Smooth muscle cell (in vitro differentiated cells): ENCODE data around the gene SHB. TPM values are rescaled to one million over a fixed set of nuclear protein-coding genes. Genes with fewer than 3 reads are reported as not detected.

Source experiments
- DNase-seq: peaks from one replicate; lab custom pipeline; 2025; ENCODE audit not compliant: unreplicated experiment; lab: John Stamatoyannopoulos, UW
- H2AFZ ChIP-seq: fragments of 200-600 bp; sonication (generic); 2 replicates; pipeline ENCODE4 v1.6.0; 2016; ENCODE audit warnings: antibody characterized with exemption, low read depth, mild to moderate bottlenecking
- H3F3A ChIP-seq: fragments of 200-600 bp; sonication (generic); 2 replicates; pipeline ENCODE4 v1.6.0; 2017; ENCODE audit warnings: antibody characterized with exemption, low read depth
- H3K27ac ChIP-seq: fragments of 200-600 bp; sonication (generic); 2 replicates; pipeline ENCODE4 v1.5.1; 2016; ENCODE audit warnings: low read depth, mild to moderate bottlenecking
- H3K27me3 ChIP-seq: fragments of 200-600 bp; sonication (generic); 2 replicates; pipeline ENCODE4 v1.6.1; 2016; ENCODE audit warnings: low read depth, mild to moderate bottlenecking
- H3K36me3 ChIP-seq: fragments of 200-600 bp; sonication (generic); 2 replicates; pipeline ENCODE4 v1.5.1; 2016; ENCODE audit warnings: low read depth
- H3K4me1 ChIP-seq: fragments of 200-600 bp; sonication (generic); 2 replicates; pipeline ENCODE4 v1.5.1; 2016; ENCODE audit warnings: low read depth
- H3K4me2 ChIP-seq: fragments of 200-600 bp; sonication (generic); 2 replicates; pipeline ENCODE4 v1.6.0; 2016; ENCODE audit warnings: mild to moderate bottlenecking
- H3K4me3 ChIP-seq: fragments of 200-600 bp; sonication (generic); 2 replicates; pipeline ENCODE4 v1.5.1; 2016; ENCODE audit warnings: mild to moderate bottlenecking
- H3K79me2 ChIP-seq: fragments of 200-600 bp; sonication (generic); 2 replicates; pipeline ENCODE4 v1.6.0; 2016; ENCODE audit warnings: low read depth, mild to moderate bottlenecking
- H3K9ac ChIP-seq: fragments of 200-600 bp; sonication (generic); 2 replicates; pipeline ENCODE4 v1.6.0; 2016; ENCODE audit warnings: low read depth
- H3K9me3 ChIP-seq: fragments of 200-600 bp; sonication (generic); replicated peaks from 2 replicates; pipeline ENCODE4 v1.5.1; 2016; ENCODE audit warnings: low read depth
- H4K20me1 ChIP-seq: fragments of 200-600 bp; sonication (generic); 2 replicates; pipeline ENCODE4 v1.6.0; 2016; ENCODE audit warnings: low read depth
- WGBS: methylation state at CpG from one replicate; pipeline ENCODE4 v1.1.7; 2016; ENCODE audit warnings: low lambda C conversion rate; 5-methylcytosine and 5-hydroxymethylcytosine counted together
- polyA plus RNA-seq: library from polyadenylated mRNA; unstranded; fragments of >200 nt; fragmentation: Nextera tagmentation; extraction: Ambion mirVana; gene quantifications from 2 replicates; pipeline ENCODE4 v1.2.1, GENCODE V29; 2016
- total RNA-seq: library from RNA; depleted of rRNA; stranded (reverse); fragments of >200 nt; gene quantifications from 2 replicates; pipeline ENCODE4 v1.2.3, GENCODE V29; 2014
- TF ChIP-seq, protein P1 (sequence below): fragments of 200-600 bp; sonication (generic); IDR thresholded peaks from 2 replicates; pipeline ENCODE4 v1.5.1; 2017; ENCODE audit warnings: borderline replicate concordance, mild to moderate bottlenecking, antibody characterized with exemption; ENCODE audit not compliant: insufficient read depth, poor library complexity, severe bottlenecking

SHB gene
- total and polyA plus RNA-seq, 2 experiments from 2014 or later = 16.4 to 32.4 TPM

DNA sequence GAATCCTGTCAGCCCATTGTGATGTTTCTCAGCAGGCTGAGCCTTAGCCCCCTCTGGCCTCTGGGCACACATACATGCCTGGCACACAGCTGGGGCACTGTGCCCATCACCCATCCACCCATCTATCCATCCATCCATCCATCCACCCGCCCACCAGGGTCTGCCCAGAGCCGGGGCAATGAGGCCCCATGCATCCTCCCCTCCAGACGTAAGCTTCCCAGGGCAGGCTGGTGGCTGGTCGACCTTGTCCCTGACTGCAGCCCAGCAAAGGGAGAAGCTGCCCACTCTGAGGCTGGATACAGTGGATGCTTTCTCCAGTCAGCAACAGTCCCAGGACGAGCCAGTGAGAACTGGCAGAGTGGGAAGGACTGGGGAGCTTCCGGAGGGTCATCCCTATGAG is 144.0 kb downstream of the SHB start:
- Histone ChIP-seq H2AFZ (no peak overlapping the region), H3K27ac (peak overlapping the region; percentile 27), H3K4me2 (no peak overlapping the region), H3K79me2 (peaks cover 17% of the 10 kb centered on the region), H3K4me3 (no peak overlapping the region), H3K4me1 (peaks cover 39% of the 10 kb centered on the region), H3K9ac (no peak overlapping the region), H3F3A (no peaks in the 10 kb centered on the region), H4K20me1 (peaks cover 12% of the 10 kb centered on the region), H3K9me3 (no peaks in the 10 kb centered on the region), H3K27me3 (no peaks in the 10 kb centered on the region), H3K36me3 (no peaks in the 10 kb centered on the region)
- TF ChIP-seq, protein P1, sequence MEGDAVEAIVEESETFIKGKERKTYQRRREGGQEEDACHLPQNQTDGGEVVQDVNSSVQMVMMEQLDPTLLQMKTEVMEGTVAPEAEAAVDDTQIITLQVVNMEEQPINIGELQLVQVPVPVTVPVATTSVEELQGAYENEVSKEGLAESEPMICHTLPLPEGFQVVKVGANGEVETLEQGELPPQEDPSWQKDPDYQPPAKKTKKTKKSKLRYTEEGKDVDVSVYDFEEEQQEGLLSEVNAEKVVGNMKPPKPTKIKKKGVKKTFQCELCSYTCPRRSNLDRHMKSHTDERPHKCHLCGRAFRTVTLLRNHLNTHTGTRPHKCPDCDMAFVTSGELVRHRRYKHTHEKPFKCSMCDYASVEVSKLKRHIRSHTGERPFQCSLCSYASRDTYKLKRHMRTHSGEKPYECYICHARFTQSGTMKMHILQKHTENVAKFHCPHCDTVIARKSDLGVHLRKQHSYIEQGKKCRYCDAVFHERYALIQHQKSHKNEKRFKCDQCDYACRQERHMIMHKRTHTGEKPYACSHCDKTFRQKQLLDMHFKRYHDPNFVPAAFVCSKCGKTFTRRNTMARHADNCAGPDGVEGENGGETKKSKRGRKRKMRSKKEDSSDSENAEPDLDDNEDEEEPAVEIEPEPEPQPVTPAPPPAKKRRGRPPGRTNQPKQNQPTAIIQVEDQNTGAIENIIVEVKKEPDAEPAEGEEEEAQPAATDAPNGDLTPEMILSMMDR = no peak
- no peak for DNase-seq
- WGBS = 84% methylated on average over 6 of the region's 6 CpGs

GRCh38 chr9:37924538-37924937 is 144.5 kb downstream of the SHB start:
- Histone ChIP-seq H3F3A (no peaks in the 10 kb centered on the region), H4K20me1 (peaks cover 12% of the 10 kb centered on the region), H3K9me3 (no peaks in the 10 kb centered on the region), H3K36me3 (no peaks in the 10 kb centered on the region), H3K27ac (no peak overlapping the region), H3K4me1 (peaks cover 41% of the 10 kb centered on the region), H3K79me2 (peaks cover 17% of the 10 kb centered on the region), H2AFZ (no peak overlapping the region), H3K9ac (no peak overlapping the region), H3K4me3 (no peak overlapping the region), H3K4me2 (no peak overlapping the region), H3K27me3 (no peaks in the 10 kb centered on the region)
- TF ChIP-seq, protein P1 = no peak
- no peak for DNase-seq

- Histone ChIP-seq H4K20me1 (peaks cover 12% of the 10 kb centered on the region), H3K36me3 (no peaks in the 10 kb centered on the region), H3K27ac (no peak overlapping the region), H3K27me3 (no peaks in the 10 kb centered on the region), H3F3A (no peaks in the 10 kb centered on the region), H3K4me2 (no peak overlapping the region), H3K9me3 (no peaks in the 10 kb centered on the region), H3K4me3 (no peak overlapping the region), H3K79me2 (peaks cover 17% of the 10 kb centered on the region), H2AFZ (no peak overlapping the region), H3K4me1 (peaks cover 43% of the 10 kb centered on the region), H3K9ac (no peak overlapping the region)
- TF ChIP-seq, protein P1 = no peak
- DNase-seq = no peak
- WGBS = 95% methylated on average over 25 of the region's 25 CpGs
Observed at GRCh38 chr9:37923796-37924427, 145.1 kb downstream of the SHB start.

DNA sequence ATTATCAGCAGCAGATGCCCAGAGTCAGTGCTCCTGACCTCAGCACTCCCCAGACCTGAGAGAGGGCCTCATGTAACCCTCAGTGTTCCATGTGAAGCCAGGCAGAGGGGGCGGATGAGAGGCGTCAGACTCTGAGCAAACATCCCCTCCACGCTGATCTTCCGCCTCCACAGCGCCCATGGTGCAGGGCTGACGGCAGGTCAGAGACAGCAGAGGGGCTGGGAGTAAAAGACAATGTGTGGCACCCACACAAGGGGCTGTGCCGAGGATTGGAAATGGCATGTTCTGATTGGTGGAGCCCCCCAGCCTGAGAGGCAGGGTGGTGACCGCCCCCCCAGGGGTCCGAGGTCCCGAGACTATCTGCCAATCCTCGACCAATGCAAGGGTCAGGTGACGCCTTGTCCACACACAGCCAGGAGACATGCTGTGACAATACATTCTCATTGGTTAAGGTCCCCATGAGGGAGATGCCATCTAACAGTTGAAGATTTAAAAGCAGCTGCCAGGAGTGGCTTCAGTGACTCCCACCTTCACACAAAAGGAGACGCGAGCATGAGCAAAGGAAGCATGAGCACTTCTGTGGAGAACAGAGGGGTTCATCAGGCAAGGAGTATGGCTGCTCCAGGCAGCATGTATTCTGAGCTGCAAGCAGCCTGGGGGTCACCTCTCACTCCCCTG is 145.8 kb downstream of the SHB start:
- Histone ChIP-seq H2AFZ (no peak overlapping the region), H3K79me2 (peaks cover 17% of the 10 kb centered on the region), H3K27me3 (no peaks in the 10 kb centered on the region), H3K4me3 (no peak overlapping the region), H3K4me2 (peak overlapping the region; percentile 43), H3K9me3 (no peaks in the 10 kb centered on the region), H4K20me1 (peaks cover 12% of the 10 kb centered on the region), H3F3A (no peaks in the 10 kb centered on the region), H3K9ac (peak overlapping the region; percentile 6), H3K4me1 (peaks cover 43% of the 10 kb centered on the region), H3K36me3 (no peaks in the 10 kb centered on the region), H3K27ac (peak overlapping the region; percentile 57)
- 74% methylated on average over 14 of the region's 14 CpGs for WGBS
- no peak for DNase-seq
- TF ChIP-seq, protein P1 = no peak
